HEK293 (cell line): ENCODE data around the gene PSPH.
A peak's percentile ranks its signal among the peaks of the same experiment; 100 is the strongest.

Experiments
- CTCF ChIA-PET: fragments of 350-600 bp; formaldehyde crosslinking; extraction: SDS; loops from one replicate; lab custom pipeline; 2021; ENCODE audit warnings: antibody characterized with exemption; lab: Yijun Ruan, JAX
- POLR2A ChIA-PET: fragments of 300-600 bp; formaldehyde crosslinking; extraction: SDS; loops from one replicate; lab custom pipeline; 2020; ENCODE audit warnings: antibody characterized with exemption, inconsistent platforms; lab: Yijun Ruan, JAX
- H3K27ac ChIP-seq: fragments of 200-500 bp; sonication (Bioruptor generic); 2 replicates; pipeline ENCODE4 v1.5.1; 2014; ENCODE audit warnings: low read depth, low read length, control low read depth, inconsistent platforms; ENCODE audit errors: extremely low read depth
- H3K36me3 ChIP-seq, 2 experiments: fragments of 200-500 bp in 1 of 2; sonication (Bioruptor generic) in 1 of 2; 1 replicate in 1 of 2; 2 replicates in 1 of 2; pipeline ENCODE4 v1.5.1; 2014 to 2017; ENCODE audit warnings: inconsistent platforms in 2 of 2, low read length in 2 of 2; ENCODE audit not compliant: control insufficient read depth in 2 of 2, insufficient read depth in 1 of 2
- H3K4me1 ChIP-seq: fragments of 200-500 bp; sonication (Bioruptor generic); 2 replicates; pipeline ENCODE4 v1.5.1; 2014; ENCODE audit warnings: mild to moderate bottlenecking, low read length, inconsistent platforms; ENCODE audit not compliant: control insufficient read depth, insufficient read depth
- H3K4me3 ChIP-seq: 2 replicates; pipeline ENCODE4 v1.5.1; 2011; ENCODE audit warnings: low read depth, mild to moderate bottlenecking, control low read depth, low read length, moderate library complexity
- H3K9me3 ChIP-seq: fragments of 200-500 bp; sonication (Bioruptor generic); 2 replicates; pipeline ENCODE4 v1.5.1; 2014; ENCODE audit warnings: low read depth, low read length, inconsistent platforms; ENCODE audit not compliant: control insufficient read depth, insufficient read depth
- GLI4 ChIP-seq: fragments of 450-650 bp; formaldehyde crosslinking; IDR thresholded peaks from 2 replicates; pipeline ENCODE4 v1.5.1; 2016; ENCODE audit warnings: missing biosample characterization, missing genetic modification characterization
- HOXA7 ChIP-seq: sonication (generic); formaldehyde crosslinking; IDR thresholded peaks from 2 replicates; pipeline ENCODE4 v1.8.1; 2022; ENCODE audit warnings: missing genetic modification reagents, borderline replicate concordance
- HOXC10 ChIP-seq: sonication (generic); formaldehyde crosslinking; IDR thresholded peaks from 2 replicates; pipeline ENCODE4 v1.8.1; 2023; ENCODE audit warnings: mild to moderate bottlenecking, missing genetic modification reagents
- KLF1 ChIP-seq: fragments of 450-650 bp; formaldehyde crosslinking; IDR thresholded peaks from 2 replicates; pipeline ENCODE4 v1.5.1; 2016; ENCODE audit warnings: missing biosample characterization, missing genetic modification characterization
- KLF16 ChIP-seq: fragments of 450-650 bp; formaldehyde crosslinking; IDR thresholded peaks from 2 replicates; pipeline ENCODE4 v1.5.1; 2017; ENCODE audit warnings: missing biosample characterization, missing genetic modification characterization
- KLF8 ChIP-seq: fragments of 450-650 bp; formaldehyde crosslinking; IDR thresholded peaks from 2 replicates; pipeline ENCODE4 v1.5.1; 2016; ENCODE audit warnings: missing biosample characterization, missing genetic modification characterization
- MZF1 ChIP-seq: fragments of 450-650 bp; formaldehyde crosslinking; IDR thresholded peaks from 2 replicates; pipeline ENCODE4 v1.5.1; 2017; ENCODE audit warnings: missing biosample characterization, missing genetic modification characterization, borderline replicate concordance
- SP3 ChIP-seq: fragments of 450-650 bp; formaldehyde crosslinking; IDR thresholded peaks from 2 replicates; pipeline ENCODE4 v1.5.1; 2016; ENCODE audit warnings: missing biosample characterization, missing genetic modification characterization
- ZBTB1 ChIP-seq: fragments of 450-650 bp; formaldehyde crosslinking; IDR thresholded peaks from 2 replicates; pipeline ENCODE4 v1.5.1; 2016; ENCODE audit warnings: missing biosample characterization, missing genetic modification characterization
- ZBTB20 ChIP-seq: fragments of 450-650 bp; formaldehyde crosslinking; IDR thresholded peaks from 2 replicates; pipeline ENCODE4 v1.5.1; 2016; ENCODE audit warnings: missing biosample characterization, missing genetic modification characterization
- ZBTB8A ChIP-seq: fragments of 450-650 bp; formaldehyde crosslinking; IDR thresholded peaks from 2 replicates; pipeline ENCODE4 v1.5.1; 2016; ENCODE audit warnings: missing biosample characterization, missing genetic modification characterization
- ZFHX2 ChIP-seq: fragments of 450-650 bp; formaldehyde crosslinking; conservative IDR thresholded peaks from 2 replicates; pipeline ENCODE4 v1.5.1; 2016; ENCODE audit warnings: missing biosample characterization, missing genetic modification characterization
- ZFP41 ChIP-seq: fragments of 450-650 bp; formaldehyde crosslinking; IDR thresholded peaks from 2 replicates; pipeline ENCODE4 v1.5.1; 2016; ENCODE audit warnings: missing biosample characterization, missing genetic modification characterization, borderline replicate concordance
- ZNF10 ChIP-seq: fragments of 450-650 bp; formaldehyde crosslinking; IDR thresholded peaks from 2 replicates; pipeline ENCODE4 v1.5.1; 2017; ENCODE audit warnings: missing biosample characterization, missing genetic modification characterization
- ZNF133 ChIP-seq: fragments of 450-650 bp; formaldehyde crosslinking; IDR thresholded peaks from 2 replicates; pipeline ENCODE4 v1.5.1; 2016; ENCODE audit warnings: missing biosample characterization, missing genetic modification characterization
- ZNF366 ChIP-seq: fragments of 450-650 bp; formaldehyde crosslinking; conservative IDR thresholded peaks from 2 replicates; pipeline ENCODE4 v1.5.1; 2016; ENCODE audit warnings: missing biosample characterization, missing genetic modification characterization
- ZNF423 ChIP-seq: fragments of 450-650 bp; formaldehyde crosslinking; IDR thresholded peaks from 2 replicates; pipeline ENCODE4 v1.5.1; 2016; ENCODE audit warnings: missing biosample characterization, missing genetic modification characterization
- ZNF529 ChIP-seq: fragments of 450-650 bp; formaldehyde crosslinking; IDR thresholded peaks from 2 replicates; pipeline ENCODE4 v1.5.1; 2017; ENCODE audit warnings: missing genetic modification characterization, missing biosample characterization; ENCODE audit not compliant: insufficient replicate concordance
- ZNF530 ChIP-seq: fragments of 450-650 bp; formaldehyde crosslinking; IDR thresholded peaks from 2 replicates; pipeline ENCODE4 v1.5.1; 2016; ENCODE audit warnings: low read depth, missing biosample characterization, missing genetic modification characterization
- ZNF544 ChIP-seq: fragments of 450-650 bp; formaldehyde crosslinking; IDR thresholded peaks from 2 replicates; pipeline ENCODE4 v1.5.0; 2017; ENCODE audit warnings: missing biosample characterization, missing genetic modification characterization
- ZNF701 ChIP-seq: fragments of 450-650 bp; formaldehyde crosslinking; IDR thresholded peaks from 2 replicates; pipeline ENCODE4 v1.5.1; 2016; ENCODE audit warnings: missing biosample characterization, missing genetic modification characterization
- ZNF747 ChIP-seq: fragments of 450-650 bp; formaldehyde crosslinking; IDR thresholded peaks from 2 replicates; pipeline ENCODE4 v1.5.1; 2016; ENCODE audit warnings: missing biosample characterization, missing genetic modification characterization
- ZXDB ChIP-seq: fragments of 450-650 bp; formaldehyde crosslinking; IDR thresholded peaks from 2 replicates; pipeline ENCODE4 v1.5.1; 2016; ENCODE audit warnings: missing biosample characterization, missing genetic modification characterization
- TF ChIP-seq, protein P1 (sequence below): fragments of 450-650 bp; formaldehyde crosslinking; IDR thresholded peaks from 2 replicates; pipeline ENCODE4 v1.5.1; 2016; ENCODE audit warnings: missing biosample characterization, missing genetic modification characterization
- TF ChIP-seq, protein P2 (sequence below): fragments of 450-650 bp; IDR thresholded peaks from 2 replicates; pipeline ENCODE4 v1.5.1; 2018; ENCODE audit warnings: missing biosample characterization, missing genetic modification characterization
- TF ChIP-seq, protein P3 (sequence below): fragments of 450-650 bp; formaldehyde crosslinking; IDR thresholded peaks from 2 replicates; pipeline ENCODE4 v1.5.1; 2016; ENCODE audit warnings: missing biosample characterization, missing genetic modification characterization
- TF ChIP-seq, protein P4 (sequence below): fragments of 450-650 bp; formaldehyde crosslinking; IDR thresholded peaks from 2 replicates; pipeline ENCODE4 v1.5.1; 2016; ENCODE audit warnings: missing biosample characterization, missing genetic modification characterization
- TF ChIP-seq, protein P5 (sequence below): fragments of 450-650 bp; formaldehyde crosslinking; IDR thresholded peaks from 2 replicates; pipeline ENCODE4 v1.5.1; 2017; ENCODE audit warnings: missing biosample characterization, missing genetic modification characterization
- TF ChIP-seq, protein P6 (sequence below): fragments of 450-650 bp; formaldehyde crosslinking; IDR thresholded peaks from 2 replicates; pipeline ENCODE4 v1.5.1; 2016; ENCODE audit warnings: missing biosample characterization, missing genetic modification characterization

The PSPH gene

DNA sequence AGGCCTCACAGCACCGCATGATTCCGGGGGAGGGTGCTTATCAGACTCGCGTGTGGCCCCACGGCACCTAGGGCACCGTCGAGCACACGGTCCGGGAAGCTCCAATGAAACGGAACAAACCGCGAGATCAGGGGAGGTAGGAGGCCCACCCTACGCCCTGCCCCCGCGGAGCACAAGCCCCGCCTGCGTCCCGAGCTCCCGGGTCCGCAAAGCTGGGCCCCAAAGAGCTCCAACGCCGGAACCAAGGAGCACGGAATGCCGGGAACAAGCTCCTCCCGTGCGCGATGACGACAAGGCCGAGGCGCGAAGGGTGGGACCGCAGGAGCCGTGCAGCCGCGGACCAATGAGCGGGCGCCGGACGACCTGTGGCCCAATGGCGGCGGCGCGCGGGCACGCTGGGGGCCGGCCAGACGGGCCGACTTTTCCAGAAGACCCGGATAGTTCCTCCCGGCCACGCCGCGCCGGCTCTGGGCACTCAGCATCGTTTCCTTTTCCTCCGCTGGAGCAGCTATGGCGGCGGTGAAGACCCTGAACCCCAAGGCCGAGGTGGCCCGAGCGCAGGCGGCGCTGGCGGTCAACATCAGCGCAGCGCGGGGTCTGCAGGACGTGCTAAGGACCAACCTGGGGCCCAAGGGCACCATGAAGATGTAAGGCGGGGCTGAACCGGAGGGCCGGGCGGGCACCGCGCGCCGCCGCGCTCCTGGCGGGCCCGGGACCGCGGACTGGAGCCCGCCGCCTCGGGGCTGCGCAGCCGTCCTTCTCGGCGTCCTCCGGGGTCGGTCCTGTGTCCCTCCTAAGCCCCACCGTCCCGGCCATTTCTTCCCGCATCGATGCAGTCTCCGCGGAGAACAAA, at the start of gene PSPH, which contains the start of gene CCT6A:
Gene PSPH (minus strand): TSS at position 106 of the 853 bp plus-strand sequence. CDS start 30,232 bp downstream, outside the sequence.
Gene CCT6A (plus strand): TSS at position 427 of the 853 bp plus-strand sequence. CDS start 84 bp downstream, at position 511.
- Histone ChIP-seq H3K27ac (peak within 1 kb of the TSS; percentile 94), H3K9me3 (no peaks in the 10 kb centered on the region), H3K4me1 (peaks cover 15% of the 10 kb centered on the region), H3K36me3 (peaks cover 31 to 41% of the 10 kb centered on the region in 2 experiments), H3K4me3 (peak within 1 kb of the TSS; percentile 91)
- ChIA-PET POLR2A (interaction anchor here (0.5 to 2.5 kb wide), 28 partner anchors 8 to 1293 kb away, joined by 3 to 78 read pairs (median 5); partner anchors contain the start of genes CHCHD2, NIPSNAP2, SEC61G and SUMF2), CTCF (interaction anchor here (0.7 to 1.6 kb wide), 5 partner anchors 23 to 410 kb away, joined by 3 to 6 read pairs (median 3); no protein-coding TSS in a partner anchor)
- TF ChIP-seq ZNF747 (tag by site-specific recombination) (no peak), ZFP41 (tag by site-specific recombination) (no peak), HOXA7 (CRISPR knock-in tag) (no peak), KLF16 (0 out of 2 replicates have a peak, but pooled peaks have one; percentile 18), ZNF701 (tag by site-specific recombination) (no peak), ZFHX2 (peak; percentile 79), KLF1 (tag by site-specific recombination) (0 out of 2 replicates have a peak, but pooled peaks have one; percentile 24), GLI4 (tag by site-specific recombination) (peak; percentile 94), ZNF423 (peak; percentile 82; the same call in 1 of the 2 replicates), KLF8 (tag by site-specific recombination) (peak; percentile 82), ZNF133 (no peak), ZXDB (tag by site-specific recombination) (peak; percentile 79), ZNF529 (tag by site-specific recombination) (no peak), ZNF366 (tag by site-specific recombination) (no peak), SP3 (tag by site-specific recombination) (peak; percentile 87), ZNF10 (peak; percentile 41; the same call in 1 of the 2 replicates), ZBTB1 (tag by site-specific recombination) (no peak), ZBTB20 (tag by site-specific recombination) (peak; percentile 96), HOXC10 (no peak), ZNF544 (tag by site-specific recombination) (no peak), MZF1 (tag by site-specific recombination) (no peak), ZBTB8A (peak; percentile 33; the same call in 1 of the 2 replicates), ZNF530 (tag by site-specific recombination) (no peak)
- TF ChIP-seq, protein P1, sequence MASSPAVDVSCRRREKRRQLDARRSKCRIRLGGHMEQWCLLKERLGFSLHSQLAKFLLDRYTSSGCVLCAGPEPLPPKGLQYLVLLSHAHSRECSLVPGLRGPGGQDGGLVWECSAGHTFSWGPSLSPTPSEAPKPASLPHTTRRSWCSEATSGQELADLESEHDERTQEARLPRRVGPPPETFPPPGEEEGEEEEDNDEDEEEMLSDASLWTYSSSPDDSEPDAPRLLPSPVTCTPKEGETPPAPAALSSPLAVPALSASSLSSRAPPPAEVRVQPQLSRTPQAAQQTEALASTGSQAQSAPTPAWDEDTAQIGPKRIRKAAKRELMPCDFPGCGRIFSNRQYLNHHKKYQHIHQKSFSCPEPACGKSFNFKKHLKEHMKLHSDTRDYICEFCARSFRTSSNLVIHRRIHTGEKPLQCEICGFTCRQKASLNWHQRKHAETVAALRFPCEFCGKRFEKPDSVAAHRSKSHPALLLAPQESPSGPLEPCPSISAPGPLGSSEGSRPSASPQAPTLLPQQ (tag by site-specific recombination) = peak; percentile 79
- TF ChIP-seq, protein P2, sequence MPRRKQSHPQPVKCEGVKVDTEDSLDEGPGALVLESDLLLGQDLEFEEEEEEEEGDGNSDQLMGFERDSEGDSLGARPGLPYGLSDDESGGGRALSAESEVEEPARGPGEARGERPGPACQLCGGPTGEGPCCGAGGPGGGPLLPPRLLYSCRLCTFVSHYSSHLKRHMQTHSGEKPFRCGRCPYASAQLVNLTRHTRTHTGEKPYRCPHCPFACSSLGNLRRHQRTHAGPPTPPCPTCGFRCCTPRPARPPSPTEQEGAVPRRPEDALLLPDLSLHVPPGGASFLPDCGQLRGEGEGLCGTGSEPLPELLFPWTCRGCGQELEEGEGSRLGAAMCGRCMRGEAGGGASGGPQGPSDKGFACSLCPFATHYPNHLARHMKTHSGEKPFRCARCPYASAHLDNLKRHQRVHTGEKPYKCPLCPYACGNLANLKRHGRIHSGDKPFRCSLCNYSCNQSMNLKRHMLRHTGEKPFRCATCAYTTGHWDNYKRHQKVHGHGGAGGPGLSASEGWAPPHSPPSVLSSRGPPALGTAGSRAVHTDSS (tag by site-specific recombination) = no peak
- TF ChIP-seq, protein P3, sequence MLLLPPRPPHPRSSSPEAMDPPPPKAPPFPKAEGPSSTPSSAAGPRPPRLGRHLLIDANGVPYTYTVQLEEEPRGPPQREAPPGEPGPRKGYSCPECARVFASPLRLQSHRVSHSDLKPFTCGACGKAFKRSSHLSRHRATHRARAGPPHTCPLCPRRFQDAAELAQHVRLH (tag by site-specific recombination) = 0 out of 2 replicates have a peak, but pooled peaks have one; percentile 31
- TF ChIP-seq, protein P4, sequence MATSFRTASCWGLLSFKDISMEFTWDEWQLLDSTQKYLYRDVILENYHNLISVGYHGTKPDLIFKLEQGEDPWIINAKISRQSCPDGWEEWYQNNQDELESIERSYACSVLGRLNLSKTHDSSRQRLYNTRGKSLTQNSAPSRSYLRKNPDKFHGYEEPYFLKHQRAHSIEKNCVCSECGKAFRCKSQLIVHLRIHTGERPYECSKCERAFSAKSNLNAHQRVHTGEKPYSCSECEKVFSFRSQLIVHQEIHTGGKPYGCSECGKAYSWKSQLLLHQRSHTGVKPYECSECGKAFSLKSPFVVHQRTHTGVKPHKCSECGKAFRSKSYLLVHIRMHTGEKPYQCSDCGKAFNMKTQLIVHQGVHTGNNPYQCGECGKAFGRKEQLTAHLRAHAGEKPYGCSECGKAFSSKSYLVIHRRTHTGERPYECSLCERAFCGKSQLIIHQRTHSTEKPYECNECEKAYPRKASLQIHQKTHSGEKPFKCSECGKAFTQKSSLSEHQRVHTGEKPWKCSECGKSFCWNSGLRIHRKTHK = no peak
- TF ChIP-seq, protein P5, sequence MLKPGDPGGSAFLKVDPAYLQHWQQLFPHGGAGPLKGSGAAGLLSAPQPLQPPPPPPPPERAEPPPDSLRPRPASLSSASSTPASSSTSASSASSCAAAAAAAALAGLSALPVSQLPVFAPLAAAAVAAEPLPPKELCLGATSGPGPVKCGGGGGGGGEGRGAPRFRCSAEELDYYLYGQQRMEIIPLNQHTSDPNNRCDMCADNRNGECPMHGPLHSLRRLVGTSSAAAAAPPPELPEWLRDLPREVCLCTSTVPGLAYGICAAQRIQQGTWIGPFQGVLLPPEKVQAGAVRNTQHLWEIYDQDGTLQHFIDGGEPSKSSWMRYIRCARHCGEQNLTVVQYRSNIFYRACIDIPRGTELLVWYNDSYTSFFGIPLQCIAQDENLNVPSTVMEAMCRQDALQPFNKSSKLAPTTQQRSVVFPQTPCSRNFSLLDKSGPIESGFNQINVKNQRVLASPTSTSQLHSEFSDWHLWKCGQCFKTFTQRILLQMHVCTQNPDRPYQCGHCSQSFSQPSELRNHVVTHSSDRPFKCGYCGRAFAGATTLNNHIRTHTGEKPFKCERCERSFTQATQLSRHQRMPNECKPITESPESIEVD (tag by site-specific recombination) = no peak
- TF ChIP-seq, protein P6, sequence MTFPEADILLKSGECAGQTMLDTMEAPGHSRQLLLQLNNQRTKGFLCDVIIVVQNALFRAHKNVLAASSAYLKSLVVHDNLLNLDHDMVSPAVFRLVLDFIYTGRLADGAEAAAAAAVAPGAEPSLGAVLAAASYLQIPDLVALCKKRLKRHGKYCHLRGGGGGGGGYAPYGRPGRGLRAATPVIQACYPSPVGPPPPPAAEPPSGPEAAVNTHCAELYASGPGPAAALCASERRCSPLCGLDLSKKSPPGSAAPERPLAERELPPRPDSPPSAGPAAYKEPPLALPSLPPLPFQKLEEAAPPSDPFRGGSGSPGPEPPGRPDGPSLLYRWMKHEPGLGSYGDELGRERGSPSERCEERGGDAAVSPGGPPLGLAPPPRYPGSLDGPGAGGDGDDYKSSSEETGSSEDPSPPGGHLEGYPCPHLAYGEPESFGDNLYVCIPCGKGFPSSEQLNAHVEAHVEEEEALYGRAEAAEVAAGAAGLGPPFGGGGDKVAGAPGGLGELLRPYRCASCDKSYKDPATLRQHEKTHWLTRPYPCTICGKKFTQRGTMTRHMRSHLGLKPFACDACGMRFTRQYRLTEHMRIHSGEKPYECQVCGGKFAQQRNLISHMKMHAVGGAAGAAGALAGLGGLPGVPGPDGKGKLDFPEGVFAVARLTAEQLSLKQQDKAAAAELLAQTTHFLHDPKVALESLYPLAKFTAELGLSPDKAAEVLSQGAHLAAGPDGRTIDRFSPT (tag by site-specific recombination) = 0 out of 2 replicates have a peak, but pooled peaks have one; percentile 15
